OCI-LY1 (cell line): ENCODE measurements around the gene MYL10.

ENCODE experiments used
- H2AFZ ChIP-seq: fragments of 200-600 bp; sonication (generic), shearing (Covaris generic); 2 replicates; pipeline ENCODE4 v1.6.0; 2014; ENCODE audit warnings: antibody characterized with exemption, mild to moderate bottlenecking, low read length
- H3F3A ChIP-seq: fragments of 200-600 bp; sonication (generic), shearing (Covaris generic); 2 replicates; pipeline ENCODE4 v1.6.0; 2014; ENCODE audit warnings: mild to moderate bottlenecking, antibody characterized with exemption, low read length, moderate library complexity; ENCODE audit not compliant: insufficient read depth
- H3K27ac ChIP-seq: fragments of 200-600 bp; sonication (generic); 2 replicates; pipeline ENCODE4 v1.5.1; 2014; ENCODE audit warnings: low read length, mixed run types, mild to moderate bottlenecking, low read depth; ENCODE audit not compliant: poor library complexity, severe bottlenecking
- H3K27me3 ChIP-seq: fragments of 200-600 bp; sonication (generic); 2 replicates; pipeline ENCODE4 v1.6.0; 2014; ENCODE audit warnings: antibody characterized with exemption, mild to moderate bottlenecking, low read length, moderate library complexity; ENCODE audit not compliant: insufficient read depth
- H3K36me3 ChIP-seq: fragments of 200-600 bp; sonication (generic); 2 replicates; pipeline ENCODE4 v1.6.1; 2014; ENCODE audit warnings: mild to moderate bottlenecking, antibody characterized with exemption, low read length, moderate library complexity, mixed read lengths; ENCODE audit not compliant: insufficient read depth
- H3K4me1 ChIP-seq: fragments of 200-600 bp; sonication (generic); 2 replicates; pipeline ENCODE4 v1.5.1; 2014; ENCODE audit warnings: mild to moderate bottlenecking, low read length, moderate library complexity; ENCODE audit not compliant: insufficient read depth, severe bottlenecking
- H3K4me2 ChIP-seq: fragments of 200-600 bp; sonication (generic), shearing (Covaris generic); 2 replicates; pipeline ENCODE4 v1.6.1; 2014; ENCODE audit warnings: low read length
- H3K4me3 ChIP-seq: fragments of 200-600 bp; sonication (generic); 2 replicates; pipeline ENCODE4 v1.5.1; 2014; ENCODE audit warnings: low read length, low read depth, mild to moderate bottlenecking, mixed read lengths; ENCODE audit not compliant: poor library complexity, severe bottlenecking
- H3K79me2 ChIP-seq: fragments of 200-600 bp; shearing (Covaris generic); 2 replicates; pipeline ENCODE4 v1.6.1; 2016; ENCODE audit warnings: mixed run types, low read length, mixed read lengths; ENCODE audit not compliant: insufficient read depth
- H3K9ac ChIP-seq: fragments of 200-600 bp; sonication (generic), shearing (Covaris generic); 2 replicates; pipeline ENCODE4 v1.6.1; 2014; ENCODE audit warnings: mild to moderate bottlenecking, low read length, mixed read lengths
- H3K9me2 ChIP-seq: fragments of 200-600 bp; sonication (generic), shearing (Covaris generic); 2 replicates; pipeline ENCODE4 v1.6.1; 2014; ENCODE audit warnings: low read depth, mild to moderate bottlenecking, low read length, mixed read lengths
- H3K9me3 ChIP-seq: fragments of 200-600 bp; shearing (Covaris generic); 2 replicates; pipeline ENCODE4 v1.6.1; 2014; ENCODE audit warnings: low read length, mixed read lengths
- H4K20me1 ChIP-seq: fragments of 200-600 bp; sonication (generic), shearing (Covaris generic); 2 replicates; pipeline ENCODE4 v1.6.0; 2016; ENCODE audit warnings: mild to moderate bottlenecking, low read length; ENCODE audit not compliant: insufficient read depth
- EZH2 ChIP-seq: fragments of 200-600 bp; sonication (generic), shearing (Covaris generic); IDR thresholded peaks from 2 replicates; pipeline ENCODE4 v1.8.0; 2017; ENCODE audit warnings: borderline replicate concordance, mixed run types, mild to moderate bottlenecking, antibody characterized with exemption, low read length, moderate library complexity, mixed read lengths
- TF ChIP-seq, protein P1 (sequence below): fragments of 200-600 bp; sonication (generic), shearing (Covaris generic); IDR thresholded peaks from 2 replicates; pipeline ENCODE4 v1.5.1; 2017; ENCODE audit warnings: mild to moderate bottlenecking, antibody characterized with exemption, low read length, moderate library complexity, mixed read lengths

Gene MYL10

DNA sequence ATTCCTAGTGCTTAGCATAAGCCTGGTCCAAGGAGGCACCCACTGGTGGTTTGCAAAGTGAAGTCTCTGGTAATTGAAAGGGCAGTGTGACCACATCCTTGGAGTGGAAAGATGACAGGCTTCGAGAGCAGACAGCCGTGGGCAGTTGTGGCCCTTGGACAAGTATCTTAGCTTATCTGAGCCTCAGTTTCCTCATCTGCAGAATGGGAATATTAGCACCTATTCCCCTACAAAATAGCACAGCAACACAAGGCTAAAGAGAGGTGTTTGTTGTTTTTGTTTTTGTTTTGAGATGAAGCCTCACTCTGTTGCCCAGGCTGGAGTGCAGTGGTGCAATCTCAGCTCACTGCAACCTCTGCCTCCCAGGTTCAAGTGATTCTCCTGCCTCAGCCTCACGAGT lies 29.3 kb downstream of the MYL10 start:
- no peak overlapping the region for H3K4me3 ChIP-seq
- H3F3A ChIP-seq = no peaks in the 10 kb centered on the region
- H3K79me2 ChIP-seq = no peaks in the 10 kb centered on the region
- no peaks in the 10 kb centered on the region for H3K4me1 ChIP-seq
- no peak overlapping the region for H3K9ac ChIP-seq
- no peaks in the 10 kb centered on the region for H3K9me2 ChIP-seq
- 0 out of 2 replicates have a peak, but pooled peaks cover 5% of the 10 kb centered on the region for H3K9me3 ChIP-seq
- no peak overlapping the region for H3K4me2 ChIP-seq
- no peaks in the 10 kb centered on the region for H3K36me3 ChIP-seq
- H3K27me3 ChIP-seq = peaks cover 8% of the 10 kb centered on the region
- no peak overlapping the region for H2AFZ ChIP-seq
- no peaks in the 10 kb centered on the region for H4K20me1 ChIP-seq
- no peak overlapping the region for H3K27ac ChIP-seq
- TF ChIP-seq, protein P1, sequence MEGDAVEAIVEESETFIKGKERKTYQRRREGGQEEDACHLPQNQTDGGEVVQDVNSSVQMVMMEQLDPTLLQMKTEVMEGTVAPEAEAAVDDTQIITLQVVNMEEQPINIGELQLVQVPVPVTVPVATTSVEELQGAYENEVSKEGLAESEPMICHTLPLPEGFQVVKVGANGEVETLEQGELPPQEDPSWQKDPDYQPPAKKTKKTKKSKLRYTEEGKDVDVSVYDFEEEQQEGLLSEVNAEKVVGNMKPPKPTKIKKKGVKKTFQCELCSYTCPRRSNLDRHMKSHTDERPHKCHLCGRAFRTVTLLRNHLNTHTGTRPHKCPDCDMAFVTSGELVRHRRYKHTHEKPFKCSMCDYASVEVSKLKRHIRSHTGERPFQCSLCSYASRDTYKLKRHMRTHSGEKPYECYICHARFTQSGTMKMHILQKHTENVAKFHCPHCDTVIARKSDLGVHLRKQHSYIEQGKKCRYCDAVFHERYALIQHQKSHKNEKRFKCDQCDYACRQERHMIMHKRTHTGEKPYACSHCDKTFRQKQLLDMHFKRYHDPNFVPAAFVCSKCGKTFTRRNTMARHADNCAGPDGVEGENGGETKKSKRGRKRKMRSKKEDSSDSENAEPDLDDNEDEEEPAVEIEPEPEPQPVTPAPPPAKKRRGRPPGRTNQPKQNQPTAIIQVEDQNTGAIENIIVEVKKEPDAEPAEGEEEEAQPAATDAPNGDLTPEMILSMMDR = no peak
- TF ChIP-seq EZH2 = no peak

DNA sequence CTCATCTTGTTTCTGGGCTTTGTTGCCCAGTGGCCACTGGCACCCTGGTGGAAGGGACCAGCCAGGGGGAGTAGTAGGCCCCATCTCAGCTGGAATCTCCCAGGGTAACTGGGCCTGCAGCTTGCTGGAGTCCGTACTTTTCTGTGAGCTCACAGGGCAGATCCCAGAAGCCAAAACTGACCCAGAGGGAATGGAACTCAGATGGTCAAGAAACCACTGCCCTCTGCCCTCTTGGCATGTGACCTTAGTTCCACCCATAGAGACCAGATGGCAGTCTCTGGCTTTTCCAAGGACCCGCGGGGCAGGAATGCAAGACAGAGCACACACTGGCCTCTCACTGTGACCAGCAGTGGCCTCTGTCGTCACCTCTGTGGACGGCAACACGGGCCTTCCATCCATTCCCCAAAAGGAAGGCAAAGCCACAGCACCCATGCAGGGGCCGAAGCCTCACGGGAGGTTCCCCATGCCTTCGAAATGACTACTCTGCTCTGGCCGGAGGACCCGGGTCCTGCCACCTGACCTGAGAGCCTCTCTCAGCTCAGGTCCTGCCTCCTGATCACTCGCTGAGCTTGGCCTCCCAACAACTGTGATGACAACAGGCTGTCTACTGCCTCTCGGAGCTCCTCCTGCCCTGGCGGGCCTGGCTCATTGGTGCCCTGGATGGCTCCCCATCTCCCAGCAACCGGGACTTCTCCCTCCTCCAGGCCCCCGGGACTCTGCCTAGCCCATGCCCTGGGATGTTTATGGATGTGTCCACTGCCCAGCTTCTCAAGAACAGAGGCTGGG lies 29.9 kb downstream of the MYL10 start:
- TF ChIP-seq EZH2 = no peak
- TF ChIP-seq, protein P1 = no peak
- Histone ChIP-seq H3K9me3 (0 out of 2 replicates have a peak, but pooled peaks cover 5% of the 10 kb centered on the region), H3K79me2 (no peaks in the 10 kb centered on the region), H3K36me3 (no peaks in the 10 kb centered on the region), H3K9me2 (no peaks in the 10 kb centered on the region), H3K4me1 (no peaks in the 10 kb centered on the region), H3K9ac (no peak overlapping the region), H4K20me1 (no peaks in the 10 kb centered on the region), H3K27me3 (peaks cover 8% of the 10 kb centered on the region), H3K4me2 (no peak overlapping the region), H3F3A (no peaks in the 10 kb centered on the region), H2AFZ (no peak overlapping the region), H3K4me3 (no peak overlapping the region), H3K27ac (no peak overlapping the region)

DNA sequence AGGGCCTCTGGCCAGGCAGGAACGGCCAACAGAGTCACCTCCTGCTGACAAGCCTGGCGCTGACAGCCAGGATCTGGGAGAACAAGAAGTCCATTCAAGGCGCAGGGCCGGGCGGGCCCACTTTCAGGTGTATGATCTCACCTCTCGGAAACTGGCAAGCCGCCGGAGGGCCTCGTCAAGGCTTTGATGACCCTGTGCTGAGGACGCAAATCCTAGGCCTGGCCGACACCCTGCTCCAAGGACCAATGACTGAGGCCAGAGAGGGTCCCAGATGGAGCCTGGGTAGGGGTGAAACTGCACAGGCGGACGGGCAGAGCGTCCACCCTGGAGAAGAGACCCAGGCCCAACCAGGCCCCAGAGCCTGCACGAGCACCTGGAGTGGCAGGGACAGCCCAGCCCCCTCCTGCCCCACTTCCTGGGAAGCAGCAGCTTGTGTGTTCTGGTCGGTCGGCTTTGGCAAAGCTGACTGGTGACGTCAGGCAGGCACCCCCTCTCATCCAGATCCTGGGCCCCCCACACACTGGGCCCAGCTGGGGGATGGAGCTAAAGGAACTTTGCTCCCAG lies 30.6 kb downstream of the MYL10 start:
- Histone ChIP-seq H3K27ac (no peak overlapping the region), H4K20me1 (no peaks in the 10 kb centered on the region), H3K4me3 (no peak overlapping the region), H3K36me3 (no peaks in the 10 kb centered on the region), H3K27me3 (peaks cover 8% of the 10 kb centered on the region), H3K9ac (no peak overlapping the region), H2AFZ (no peak overlapping the region), H3F3A (no peaks in the 10 kb centered on the region), H3K9me2 (no peaks in the 10 kb centered on the region), H3K9me3 (0 out of 2 replicates have a peak, but pooled peaks cover 5% of the 10 kb centered on the region), H3K79me2 (no peaks in the 10 kb centered on the region), H3K4me2 (no peak overlapping the region), H3K4me1 (no peaks in the 10 kb centered on the region)
- TF ChIP-seq EZH2 = no peak
- TF ChIP-seq, protein P1 = no peak
